Activated naive CD8-positive, alpha-beta T cell treated with anti-CD3 and anti-CD28 coated beads, Interleukin-2, amount 10 ng/mL, durations not matched to agents 7 days and 5 days (primary cell): ENCODE results near the gene GOLM1. TPM values are rescaled to one million over a fixed set of nuclear protein-coding genes. Genes with fewer than 3 reads are reported as not detected.
"Not testable (repeated sequence)": the region's sequence is repeated elsewhere in the genome, so short reads cannot be mapped to it uniquely, and the experiment has no call there.

Experiments
- ATAC-seq: fragments of 150-1000 bp; cut with Tn5 transposase; one replicate; pipeline ENCODE4 v1.10.0; 2021; ENCODE audit warnings: low read depth, moderate library complexity
- POLR2A ChIA-PET: fragments of 350-600 bp; sonication (Branson Sonifier 250); formaldehyde crosslinking; loops from one replicate; lab custom pipeline; 2021; ENCODE audit warnings: antibody characterized with exemption; lab: Charles Lee
- DNase-seq: peaks from one replicate; pipeline ENCODE4 v3.0.0; 2021
- H3K27ac Mint-ChIP-seq: one replicate; pipeline ENCODE4 v1.8.0; 2022; ENCODE audit warnings: mild to moderate bottlenecking, mixed read lengths
- H3K27me3 Mint-ChIP-seq: one replicate; pipeline ENCODE4 v1.8.0; 2022; ENCODE audit warnings: mild to moderate bottlenecking, moderate library complexity, mixed read lengths
- H3K36me3 Mint-ChIP-seq: one replicate; pipeline ENCODE4 v1.8.0; 2021; ENCODE audit warnings: mild to moderate bottlenecking, mixed read lengths
- H3K4me1 Mint-ChIP-seq: one replicate; pipeline ENCODE4 v1.8.0; 2021; ENCODE audit warnings: mixed read lengths
- H3K4me3 Mint-ChIP-seq: one replicate; pipeline ENCODE4 v1.8.0; 2022; ENCODE audit warnings: mild to moderate bottlenecking, moderate library complexity, mixed read lengths
- H3K9me3 Mint-ChIP-seq: one replicate; pipeline ENCODE4 v1.8.0; 2021; ENCODE audit warnings: mixed read lengths
- total RNA-seq, 2 experiments: library from RNA; stranded (reverse); gene quantifications; one replicate each; pipeline ENCODE4 v1.2.3, GENCODE V29; 2021

The GOLM1 gene, protein sequence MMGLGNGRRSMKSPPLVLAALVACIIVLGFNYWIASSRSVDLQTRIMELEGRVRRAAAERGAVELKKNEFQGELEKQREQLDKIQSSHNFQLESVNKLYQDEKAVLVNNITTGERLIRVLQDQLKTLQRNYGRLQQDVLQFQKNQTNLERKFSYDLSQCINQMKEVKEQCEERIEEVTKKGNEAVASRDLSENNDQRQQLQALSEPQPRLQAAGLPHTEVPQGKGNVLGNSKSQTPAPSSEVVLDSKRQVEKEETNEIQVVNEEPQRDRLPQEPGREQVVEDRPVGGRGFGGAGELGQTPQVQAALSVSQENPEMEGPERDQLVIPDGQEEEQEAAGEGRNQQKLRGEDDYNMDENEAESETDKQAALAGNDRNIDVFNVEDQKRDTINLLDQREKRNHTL
- 1 to 10 TPM; 1.4 to 1.9 TPM for total RNA-seq

DNA sequence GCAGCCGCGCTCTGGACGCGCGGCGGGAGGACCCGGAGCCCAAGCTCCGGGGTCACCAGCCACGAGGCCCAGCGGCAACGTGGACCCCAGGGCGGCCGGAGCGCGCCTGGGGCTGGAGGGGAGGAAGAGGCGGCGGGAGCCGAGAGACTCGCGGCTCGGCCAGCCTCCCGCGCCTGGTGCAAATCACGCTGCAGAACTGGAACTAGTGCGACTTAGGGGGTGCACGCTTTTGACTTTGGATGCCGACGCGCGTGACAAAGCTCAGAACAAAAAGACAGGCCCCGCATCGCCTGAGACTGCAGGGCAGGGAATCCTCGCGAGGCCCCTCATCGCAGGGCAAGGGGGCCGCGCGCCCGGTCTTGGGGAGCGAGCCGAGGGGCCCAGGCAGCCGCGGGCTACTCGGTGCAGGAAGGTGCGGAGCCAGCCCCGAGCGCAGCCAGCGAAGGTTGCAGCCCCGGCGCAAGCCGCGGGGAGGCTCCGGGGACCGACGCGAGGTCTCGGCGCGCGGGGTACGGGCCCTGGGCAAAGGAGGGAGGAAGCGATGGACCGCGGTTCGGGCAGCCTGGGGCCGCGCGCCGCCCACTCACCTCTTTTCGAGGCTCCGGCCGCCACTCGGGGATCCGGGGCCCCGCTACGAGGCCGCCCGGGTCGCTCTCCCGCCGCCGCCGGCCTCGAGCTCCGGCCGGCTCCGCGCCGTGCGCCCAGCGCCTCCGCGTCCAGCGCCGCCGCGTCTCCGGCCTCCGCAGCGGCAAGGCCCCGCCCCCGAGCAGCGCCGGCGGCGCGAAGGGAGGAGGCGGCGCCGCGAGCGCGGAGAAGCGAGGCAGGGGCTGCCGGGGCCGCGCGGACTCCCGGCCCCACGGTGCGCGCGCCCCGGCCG, at the start of gene GOLM1:
Gene GOLM1, minus strand, starts transcription at position 735 of the 877 bp plus-strand sequence. CDS start 20,238 bp downstream, outside the sequence.
- POLR2A ChIA-PET, result no interaction called here
- peaks cover 13% of the 10 kb centered on the region for H3K4me1 Mint-ChIP-seq
- no peaks in the 10 kb centered on the region for H3K9me3 Mint-ChIP-seq
- H3K27ac Mint-ChIP-seq, result peak within 1 kb of the TSS; percentile 77
- ATAC-seq, result peak; percentile 78
- H3K4me3 Mint-ChIP-seq, result peak within 1 kb of the TSS; percentile 94
- DNase-seq, result peak; percentile 70
- peaks cover 60% of the 10 kb centered on the region for H3K27me3 Mint-ChIP-seq
- no peaks in the 10 kb centered on the region for H3K36me3 Mint-ChIP-seq

DNA sequence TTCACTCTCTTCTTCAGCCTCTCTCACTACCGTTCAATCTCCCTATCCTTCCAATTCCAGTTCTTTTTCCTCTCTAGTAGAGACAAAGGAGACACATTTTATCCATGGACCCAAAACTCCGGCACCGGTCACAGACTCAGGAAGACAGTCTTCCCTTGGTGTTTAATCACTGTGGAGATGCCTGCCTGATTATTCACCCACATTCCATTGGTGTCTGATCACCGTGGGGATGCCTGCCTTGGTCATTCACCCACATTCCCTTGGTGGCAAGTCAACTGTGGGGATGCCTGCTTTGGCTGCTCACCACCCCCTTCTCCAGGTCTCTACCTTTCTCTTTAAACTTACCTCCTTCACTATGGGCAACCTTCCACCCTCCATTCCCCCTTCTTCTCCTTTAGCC, 47.3 kb upstream of the GOLM1 start:
- DNase-seq, H3K4me3 Mint-ChIP-seq, ATAC-seq, H3K36me3 Mint-ChIP-seq, H3K27ac Mint-ChIP-seq, H3K4me1 Mint-ChIP-seq, H3K27me3 Mint-ChIP-seq, POLR2A ChIA-PET: not testable (repeated sequence)
- peaks cover 16% of the 10 kb centered on the region for H3K9me3 Mint-ChIP-seq

DNA sequence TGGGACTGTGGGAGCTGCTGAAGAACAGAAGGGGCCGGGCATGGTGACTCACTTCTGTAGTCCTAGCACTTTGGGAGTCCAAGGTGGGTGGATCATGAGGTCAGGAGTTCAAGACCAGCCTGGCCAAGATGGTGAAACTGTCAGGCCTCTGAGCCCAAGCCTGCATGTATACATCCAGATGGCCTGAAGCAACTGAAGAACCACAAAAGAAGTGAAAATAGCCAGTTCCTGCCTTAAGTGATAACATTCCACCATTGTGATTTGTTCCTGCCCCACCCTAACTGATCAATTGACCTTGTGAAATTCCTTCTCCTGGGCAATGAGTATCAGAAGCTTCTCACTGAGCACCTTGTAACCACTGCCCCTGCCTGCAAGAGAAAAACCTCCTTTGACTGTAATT, 46.6 kb upstream of the GOLM1 start:
- POLR2A ChIA-PET, H3K27ac Mint-ChIP-seq, H3K4me1 Mint-ChIP-seq: not testable (repeated sequence)

DNA sequence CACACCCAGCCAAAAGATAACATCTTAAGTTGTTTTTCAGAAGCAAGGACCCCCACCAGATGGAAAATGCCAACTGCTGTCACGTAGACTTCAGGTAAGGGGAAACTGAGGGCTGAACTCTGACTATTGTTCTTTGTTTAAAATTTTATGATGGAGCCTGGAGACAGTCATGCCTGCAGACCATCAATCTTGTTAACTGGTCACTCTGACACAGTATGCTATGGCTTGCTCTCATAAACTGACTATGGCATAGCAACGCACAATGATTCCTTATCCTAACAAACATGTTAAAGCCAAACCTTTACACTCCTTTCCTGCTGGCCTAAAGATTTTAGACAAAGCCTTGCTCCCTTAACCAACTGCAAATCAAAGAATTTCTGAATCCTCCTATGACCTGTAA, 43.6 kb upstream of the GOLM1 start:
- H3K4me3 Mint-ChIP-seq, result no peak overlapping the region
- no peaks in the 10 kb centered on the region for H3K36me3 Mint-ChIP-seq
- POLR2A ChIA-PET, result no interaction called here
- H3K4me1 Mint-ChIP-seq, result no peaks in the 10 kb centered on the region
- DNase-seq, result no peak
- H3K27me3 Mint-ChIP-seq, result peaks cover 3% of the 10 kb centered on the region
- no peak for ATAC-seq
- no peak overlapping the region for H3K27ac Mint-ChIP-seq
- peaks cover 16% of the 10 kb centered on the region for H3K9me3 Mint-ChIP-seq

More for the DNA sequence above, 46.6 kb upstream of the GOLM1 start:
- not testable (repeated sequence) for ATAC-seq, DNase-seq, H3K27me3 Mint-ChIP-seq, H3K36me3 Mint-ChIP-seq, H3K4me3 Mint-ChIP-seq
- H3K9me3 Mint-ChIP-seq, result peaks cover 16% of the 10 kb centered on the region

DNA sequence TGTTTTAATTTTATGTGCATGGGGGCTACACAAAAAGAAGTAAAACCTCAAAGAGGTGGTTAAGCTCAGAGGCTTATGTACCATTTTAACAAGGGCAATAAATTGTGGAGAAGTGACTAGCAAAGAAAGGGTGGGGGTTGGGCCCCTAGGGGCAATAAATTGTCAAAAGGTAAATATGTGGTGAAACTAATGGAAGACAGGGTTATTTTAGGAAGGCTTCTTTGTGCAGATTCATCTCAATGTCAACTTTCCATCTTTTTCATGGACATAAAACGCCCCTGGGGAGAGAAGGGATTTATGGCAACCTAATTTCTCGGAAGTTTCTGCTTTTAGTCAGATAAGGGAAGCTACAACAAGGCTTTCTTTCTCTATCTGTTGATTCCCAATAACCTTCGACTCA, 42.5 kb upstream of the GOLM1 start:
- Mint-ChIP-seq H3K4me1 (no peaks in the 10 kb centered on the region), H3K4me3 (no peak overlapping the region), H3K36me3 (no peaks in the 10 kb centered on the region), H3K9me3 (peaks cover 11% of the 10 kb centered on the region), H3K27ac (no peak overlapping the region), H3K27me3 (peaks cover 3% of the 10 kb centered on the region)
- DNase-seq (no peak), ATAC-seq (no peak)
- POLR2A ChIA-PET, result no interaction called here

DNA sequence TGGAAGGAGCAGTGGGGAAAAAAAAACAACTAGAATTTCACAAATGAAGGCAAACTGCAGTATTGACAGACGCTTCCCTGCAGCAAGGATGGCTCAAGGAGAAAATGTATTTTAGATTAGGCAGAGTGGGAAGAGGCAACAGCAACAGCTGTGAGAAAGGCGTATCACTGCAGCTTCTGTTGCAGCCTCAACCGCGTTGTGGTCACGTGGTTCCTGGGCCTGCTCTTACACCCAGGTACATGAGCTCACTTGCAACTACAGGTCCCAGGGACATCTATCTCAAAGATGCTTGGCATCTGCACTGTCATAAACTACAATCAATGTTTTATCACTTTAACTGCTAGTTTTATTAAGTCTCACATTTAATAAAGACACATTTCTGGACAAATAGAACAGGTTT, 36.0 kb upstream of the GOLM1 start:
- POLR2A ChIA-PET, result no interaction called here
- Mint-ChIP-seq H3K4me1 (peaks cover 1% of the 10 kb centered on the region), H3K9me3 (peaks cover 1% of the 10 kb centered on the region), H3K27ac (no peak overlapping the region), H3K4me3 (no peak overlapping the region), H3K36me3 (no peaks in the 10 kb centered on the region), H3K27me3 (no peaks in the 10 kb centered on the region)
- ATAC-seq, result no peak
- no peak for DNase-seq

DNA sequence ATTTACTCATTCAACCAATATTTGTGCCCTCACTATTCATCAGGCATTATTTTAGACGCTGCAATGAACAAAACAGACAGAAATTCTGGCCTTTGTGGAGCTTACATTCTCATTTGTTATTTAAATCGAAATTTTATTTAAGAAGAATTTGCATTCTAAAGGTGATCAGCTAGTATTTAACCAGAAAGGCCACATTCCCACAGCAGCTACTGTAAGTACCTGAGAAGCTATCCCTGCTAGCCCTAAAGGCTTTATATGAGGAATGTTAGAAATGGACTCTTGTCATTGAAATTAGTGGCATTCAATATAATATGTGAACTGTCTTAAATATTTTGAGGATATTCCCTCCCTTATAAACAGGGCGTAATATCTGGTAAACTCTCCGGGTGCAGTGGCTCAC, 35.0 kb upstream of the GOLM1 start:
- POLR2A ChIA-PET, result no interaction called here
- ATAC-seq (no peak), DNase-seq (no peak)
- H3K27ac Mint-ChIP-seq, result no peak overlapping the region
- H3K27me3 Mint-ChIP-seq, result no peaks in the 10 kb centered on the region
- H3K4me1 Mint-ChIP-seq, result peaks cover 1% of the 10 kb centered on the region
- no peak overlapping the region for H3K4me3 Mint-ChIP-seq
- peaks cover 5% of the 10 kb centered on the region for H3K9me3 Mint-ChIP-seq
- H3K36me3 Mint-ChIP-seq, result no peaks in the 10 kb centered on the region

DNA sequence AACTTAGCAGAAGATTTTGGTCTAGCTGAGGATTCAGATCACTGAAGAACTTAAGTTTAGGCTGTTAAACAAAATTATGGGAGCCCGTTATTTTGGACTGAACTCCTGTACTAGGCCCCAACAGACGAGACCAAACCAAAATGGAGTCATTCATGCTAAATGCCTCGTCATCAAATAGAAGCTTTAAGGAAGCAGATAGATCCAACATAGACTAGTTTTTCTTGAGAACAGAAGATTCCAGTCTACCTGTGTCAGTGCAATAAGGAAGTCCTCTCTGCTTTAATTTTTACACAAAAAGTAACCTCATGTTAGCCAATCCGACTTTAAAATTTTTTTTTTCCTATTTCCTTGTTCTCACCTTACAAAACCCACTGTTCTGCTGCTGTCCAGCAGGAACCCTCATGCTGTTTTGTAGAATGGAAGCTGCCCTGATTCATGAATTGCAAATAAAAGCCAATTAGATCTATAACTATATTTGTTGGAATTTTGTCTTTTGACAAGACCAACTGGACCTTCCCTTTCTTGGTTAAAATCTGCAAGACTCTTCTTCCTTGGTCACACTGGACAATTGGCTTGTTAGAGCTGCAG, 29.0 kb upstream of the GOLM1 start:
- POLR2A ChIA-PET, result no interaction called here
- H3K9me3 Mint-ChIP-seq, result peaks cover 5% of the 10 kb centered on the region
- no peaks in the 10 kb centered on the region for H3K36me3 Mint-ChIP-seq
- no peak overlapping the region for H3K4me3 Mint-ChIP-seq
- ATAC-seq, result no peak
- H3K27me3 Mint-ChIP-seq, result peaks cover 4% of the 10 kb centered on the region
- H3K27ac Mint-ChIP-seq, result no peak overlapping the region
- no peaks in the 10 kb centered on the region for H3K4me1 Mint-ChIP-seq
- no peak for DNase-seq

DNA sequence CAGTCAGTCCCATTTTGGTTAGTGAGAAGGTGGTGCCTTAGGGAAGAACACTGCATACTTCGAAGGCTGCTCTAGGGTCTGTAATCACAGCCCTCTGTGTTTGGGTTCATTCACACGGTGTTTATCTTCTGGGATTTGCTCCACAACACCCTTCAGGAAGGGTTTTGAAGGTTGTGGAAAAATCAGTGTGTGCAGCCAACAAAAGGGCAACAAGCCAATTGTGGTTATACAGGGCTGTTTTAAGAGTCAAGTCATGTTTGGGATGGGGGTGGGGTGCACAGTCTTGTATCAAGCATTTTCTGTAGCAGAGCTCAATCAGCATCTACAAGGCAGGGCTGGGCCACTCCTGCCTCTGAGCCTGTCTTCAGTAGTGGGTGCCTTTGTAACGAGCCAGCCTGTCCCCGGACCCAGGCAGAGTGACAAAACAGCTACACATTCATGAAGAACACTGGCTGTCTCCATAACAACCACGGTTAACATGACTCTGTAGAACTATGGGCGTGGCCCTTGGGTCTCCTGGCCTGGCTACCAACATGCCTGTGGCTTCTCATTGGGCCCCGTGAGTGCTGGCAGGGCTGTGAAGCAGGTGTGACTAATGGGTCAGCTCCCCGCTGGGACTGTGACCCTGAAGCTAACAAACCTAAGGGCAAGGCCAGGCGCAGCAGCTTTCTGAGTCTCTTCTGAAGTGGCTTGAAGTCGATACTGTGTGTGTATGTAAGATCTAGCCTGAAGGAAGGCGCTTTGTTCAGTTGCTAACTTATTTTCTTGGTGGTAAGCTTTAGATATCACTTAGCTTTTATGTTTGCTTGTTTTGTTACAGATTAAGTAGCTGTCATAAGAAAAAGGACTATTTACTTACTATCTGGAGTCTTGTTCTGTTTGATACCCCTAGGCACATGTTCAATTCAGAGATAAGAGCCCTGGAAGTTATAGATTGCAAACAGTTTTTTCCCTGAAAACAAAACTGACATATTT, 27.9 kb upstream of the GOLM1 start:
- no peaks in the 10 kb centered on the region for H3K4me1 Mint-ChIP-seq
- DNase-seq, result no peak
- no peak overlapping the region for H3K4me3 Mint-ChIP-seq
- POLR2A ChIA-PET, result no interaction called here
- H3K27ac Mint-ChIP-seq, result no peak overlapping the region
- ATAC-seq, result no peak
- peaks cover 5% of the 10 kb centered on the region for H3K9me3 Mint-ChIP-seq
- peaks cover 4% of the 10 kb centered on the region for H3K27me3 Mint-ChIP-seq
- H3K36me3 Mint-ChIP-seq, result no peaks in the 10 kb centered on the region

DNA sequence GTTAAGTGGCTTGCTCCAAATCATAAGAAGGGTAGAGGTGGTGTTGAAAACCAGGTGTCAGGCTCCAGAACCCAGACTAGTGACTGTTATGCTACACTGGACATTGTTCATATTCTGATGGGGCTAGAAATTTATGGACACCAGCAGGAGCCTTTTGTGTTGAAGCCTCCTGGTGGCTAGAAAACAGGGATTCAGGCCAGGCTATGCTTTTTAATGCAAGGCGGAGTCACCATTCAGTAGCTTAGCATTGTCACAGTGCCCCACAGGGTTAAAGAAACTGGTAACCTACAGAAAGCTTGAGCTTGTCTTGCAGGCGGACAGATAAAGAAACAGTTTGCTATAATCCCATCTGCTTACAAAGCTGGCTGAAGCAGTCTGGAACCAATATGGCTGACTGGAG, 23.0 kb upstream of the GOLM1 start:
- Mint-ChIP-seq H3K4me3 (no peak overlapping the region), H3K4me1 (no peaks in the 10 kb centered on the region), H3K36me3 (no peaks in the 10 kb centered on the region), H3K27me3 (peaks cover 4% of the 10 kb centered on the region), H3K27ac (no peak overlapping the region), H3K9me3 (no peaks in the 10 kb centered on the region)
- POLR2A ChIA-PET, result no interaction called here
- ATAC-seq, result no peak
- DNase-seq, result no peak

DNA sequence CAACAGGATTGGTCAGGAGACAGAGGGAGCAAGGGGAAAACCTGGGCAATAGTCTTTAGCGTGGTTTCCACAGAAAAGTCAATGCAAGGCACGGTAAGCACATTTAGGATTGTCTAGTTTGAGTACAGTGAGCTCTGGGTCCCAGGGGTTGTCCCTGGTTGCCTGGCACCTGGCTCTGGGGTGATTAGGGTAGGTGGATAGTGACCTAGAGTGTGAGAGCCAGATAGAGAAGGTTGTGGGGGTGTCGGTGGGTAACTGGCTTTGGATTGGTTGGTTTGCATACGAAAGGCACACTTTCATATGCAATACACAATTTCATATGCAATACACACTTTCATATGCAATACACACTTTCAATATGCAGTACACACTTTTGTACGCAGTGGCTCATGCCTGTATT, 20.1 kb upstream of the GOLM1 start:
- H3K9me3 Mint-ChIP-seq, result no peaks in the 10 kb centered on the region
- H3K27me3 Mint-ChIP-seq, result peaks cover 3% of the 10 kb centered on the region
- H3K27ac Mint-ChIP-seq, result no peak overlapping the region
- no peaks in the 10 kb centered on the region for H3K4me1 Mint-ChIP-seq
- DNase-seq, result no peak
- no peak for ATAC-seq
- no peaks in the 10 kb centered on the region for H3K36me3 Mint-ChIP-seq
- H3K4me3 Mint-ChIP-seq, result no peak overlapping the region
- POLR2A ChIA-PET, result interaction anchor here (0.7 kb wide), 1 partner anchor 44 kb away, joined by 5 read pairs; no protein-coding TSS in a partner anchor

DNA sequence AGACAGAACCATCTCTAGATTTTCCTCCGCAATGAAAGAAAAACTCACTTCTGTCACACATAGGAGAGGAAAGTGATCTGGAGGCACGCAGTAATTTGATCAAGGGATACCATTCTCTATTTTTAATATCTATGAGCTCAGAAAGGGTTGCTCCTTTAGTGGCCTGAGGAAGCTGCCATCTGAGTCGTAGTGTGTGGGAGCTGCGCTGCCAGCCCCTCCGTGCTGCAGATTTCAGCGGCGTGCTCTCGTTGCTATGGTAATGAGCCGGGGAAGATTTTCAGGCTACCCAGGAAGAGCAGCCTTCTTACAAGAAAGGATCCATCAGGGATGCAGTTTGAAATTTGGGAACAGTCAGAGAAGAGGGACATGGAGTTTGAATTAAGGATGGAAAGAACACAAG, 17.1 kb upstream of the GOLM1 start:
- DNase-seq, result no peak
- Mint-ChIP-seq H3K27ac (no peak overlapping the region), H3K4me3 (no peak overlapping the region), H3K4me1 (no peaks in the 10 kb centered on the region), H3K9me3 (no peaks in the 10 kb centered on the region), H3K36me3 (no peaks in the 10 kb centered on the region), H3K27me3 (peaks cover 7% of the 10 kb centered on the region)
- POLR2A ChIA-PET, result no interaction called here
- ATAC-seq, result no peak
